ENCODE data around the gene ZNF382. TPM values are rescaled to one million over a fixed set of nuclear protein-coding genes. Genes with fewer than 3 reads are reported as not detected.

ZNF382 gene
- total RNA-seq, 1 donor from 2014 or later = 12.6 TPM

- intact Hi-C loops (cut with micrococcal nuclease) = no loop called here
Observed at GRCh38 chr19:36672368-36672767, 67.3 kb downstream of the ZNF382 start.

- intact Hi-C loops (cut with micrococcal nuclease) = no loop called here
Observed at GRCh38 chr19:36674201-36674600, 69.1 kb downstream of the ZNF382 start.

GRCh38 chr19:36679455-36679854 is 74.3 kb downstream of the ZNF382 start:
- intact Hi-C loops (cut with micrococcal nuclease) = no loop called here

Other genes with a start within 250 kb of the ZNF382 start
- gene ZFP14, start 226.1 kb upstream of the ZNF382 start, total RNA-seq = 4.9 and 6.0 TPM in 2 replicates
- 4.8 and 5.1 TPM in 2 replicates for gene ZFP82, start 186.7 kb upstream of the ZNF382 start, total RNA-seq
- 8.6 and 9.3 TPM in 2 replicates for gene ZNF566, start 115.8 kb upstream of the ZNF382 start, total RNA-seq
- 8.2 and 10.5 TPM in 2 replicates for gene ZNF260, start 77.0 kb upstream of the ZNF382 start, total RNA-seq
- 18.3 and 20.1 TPM in 2 replicates for gene ZNF529, start 32.0 kb upstream of the ZNF382 start, total RNA-seq
- 5.3 and 8.5 TPM in 2 replicates for gene ZNF461, start 61.5 kb downstream of the ZNF382 start, total RNA-seq
- gene ZNF567, start 82.3 kb downstream of the ZNF382 start, total RNA-seq = 7.6 and 12.5 TPM in 2 replicates
- gene ZNF850, start 167.5 kb downstream of the ZNF382 start, total RNA-seq = 3.3 and 3.5 TPM in 2 replicates
- 5.7 and 6.6 TPM in 2 replicates for gene ZNF790, start 233.1 kb downstream of the ZNF382 start, total RNA-seq
- 4.8 and 5.7 TPM in 2 replicates for gene ZNF345, start 245.6 kb downstream of the ZNF382 start, total RNA-seq